Transverse colon (tissue), 3 donors: ENCODE results near the gene PIEZO1.

ENCODE experiments used
- CTCF ChIP-seq, 5 experiments: fragments of 200-600 bp in 3 of 5; fragments of 450-650 bp in 2 of 5; sonication (generic) in 3 of 5; IDR thresholded peaks; 1 replicate in 2 of 5; 2 replicates in 3 of 5; pipeline ENCODE4 v1.5.1; 2016 to 2017; ENCODE audit warnings: antibody characterized with exemption in 5 of 5, inconsistent platforms in 3 of 5, mild to moderate bottlenecking in 2 of 5, moderate library complexity in 1 of 5
- POLR2A ChIP-seq: fragments of 450-650 bp; IDR thresholded peaks from one replicate; pipeline ENCODE4 v1.6.1; 2016; ENCODE audit warnings: antibody characterized with exemption, mild to moderate bottlenecking, moderate library complexity

GRCh38 chr16:88736496-88736895 is 48.5 kb downstream of the PIEZO1 start:
- TF ChIP-seq CTCF (IDR thresholded peaks at IDR 0.05) (no peak), POLR2A (no peak)
